Measurements from ENCODE around the gene THAP2. TPM values are rescaled to one million over a fixed set of nuclear protein-coding genes. Genes with fewer than 3 reads are reported as not detected.

Gene THAP2
- total and polyA plus RNA-seq, 8 donors, result 0.87 to 4.3 (median 1.8) TPM; not detected in 1

- no peaks in the 10 kb centered on the region for H3K27me3 ChIP-seq
- peak overlapping the region in 3 of 5 donors; percentile 44 to 50 (median 49) for H3K27ac ChIP-seq
- TF ChIP-seq EP300 (IDR thresholded peaks at IDR 0.05), result no peak
- TF ChIP-seq POLR2AphosphoS5 (IDR thresholded peaks at IDR 0.05), result no peak
- no peak for TF ChIP-seq CTCF (IDR thresholded peaks at IDR 0.05)
- TF ChIP-seq POLR2A (IDR thresholded peaks at IDR 0.05), result no peak
- H3K4me1 ChIP-seq, result peaks cover 0 to 19% (median 4%) of the 10 kb centered on the region in 4 donors
- intact Hi-C loops (cut with DNase I; ENCODE audit: low total_unique reads), result no loop called here
- H3K9me3 ChIP-seq, result no peaks in the 10 kb centered on the region
- no peaks in the 10 kb centered on the region for H3K36me3 ChIP-seq
- DNase-seq, result no peak
- no peak overlapping the region for H3K4me3 ChIP-seq
These were observed 7.2 kb downstream of the THAP2 start for GRCh38 chr12:71671311-71671710.

- 34 to 60% (median 44%) methylated on average over 1 of the region's 1 CpG for WGBS, 5 donors
- H3K4me1 ChIP-seq, result peaks cover 0 to 18% (median 3%) of the 10 kb centered on the region in 4 donors
- peak overlapping the region in 3 of 5 donors; percentile 44 to 50 (median 49) for H3K27ac ChIP-seq
- H3K27me3 ChIP-seq, result no peaks in the 10 kb centered on the region
- H3K36me3 ChIP-seq, result no peaks in the 10 kb centered on the region
- intact Hi-C loops (cut with DNase I; ENCODE audit: low total_unique reads), result no loop called here
- H3K4me3 ChIP-seq, result no peak overlapping the region
- TF ChIP-seq CTCF (IDR thresholded peaks at IDR 0.05), result no peak
- TF ChIP-seq EP300 (IDR thresholded peaks at IDR 0.05), result no peak
- TF ChIP-seq POLR2A (IDR thresholded peaks at IDR 0.05), result no peak
- TF ChIP-seq POLR2AphosphoS5 (IDR thresholded peaks at IDR 0.05), result peak in 2 of 3 donors; percentile 34 to 44
- H3K9me3 ChIP-seq, result no peaks in the 10 kb centered on the region
- peak in 1 of 2 donors; percentile 34 for DNase-seq
These were observed 7.7 kb downstream of the THAP2 start for GRCh38 chr12:71671816-71672215.

GRCh38 chr12:71682466-71682865 lies 18.4 kb downstream of the THAP2 start:
- intact Hi-C loops (cut with DNase I; ENCODE audit: low total_unique reads), result no loop called here
- no peaks in the 10 kb centered on the region for H3K9me3 ChIP-seq
- TF ChIP-seq POLR2A (IDR thresholded peaks at IDR 0.05) (no peak), EP300 (IDR thresholded peaks at IDR 0.05) (no peak), CTCF (IDR thresholded peaks at IDR 0.05) (no peak), POLR2AphosphoS5 (IDR thresholded peaks at IDR 0.05) (no peak)
- DNase-seq, result no peak
- peaks cover 8 to 19% (median 14%) of the 10 kb centered on the region in 4 donors for H3K4me1 ChIP-seq
- H3K27ac ChIP-seq, result no peak overlapping the region
- H3K4me3 ChIP-seq, result no peak overlapping the region
- WGBS, 5 donors, result 89 to 95% (median 94%) methylated on average over 1 of the region's 1 CpG
- no peaks in the 10 kb centered on the region for H3K36me3 ChIP-seq
- no peaks in the 10 kb centered on the region for H3K27me3 ChIP-seq

GRCh38 chr12:71683633-71684032 lies 19.5 kb downstream of the THAP2 start:
- Histone ChIP-seq H3K27ac (no peak overlapping the region), H3K9me3 (no peaks in the 10 kb centered on the region), H3K4me3 (no peak overlapping the region), H3K4me1 (peaks cover 19 to 31% (median 25%) of the 10 kb centered on the region in 4 donors), H3K27me3 (no peaks in the 10 kb centered on the region), H3K36me3 (no peaks in the 10 kb centered on the region)
- DNase-seq, result no peak
- intact Hi-C loops (cut with DNase I; ENCODE audit: low total_unique reads), result no loop called here
- 87 to 93% (median 90%) methylated on average over 5 of the region's 5 CpGs for WGBS, 5 donors
- TF ChIP-seq CTCF (IDR thresholded peaks at IDR 0.05), result no peak
- no peak for TF ChIP-seq POLR2AphosphoS5 (IDR thresholded peaks at IDR 0.05)
- TF ChIP-seq POLR2A (IDR thresholded peaks at IDR 0.05), result no peak
- no peak for TF ChIP-seq EP300 (IDR thresholded peaks at IDR 0.05)
